ENCODE data around the gene ANKHD1.

GRCh38 chr5:140565024-140565779 is 163.6 kb downstream of the ANKHD1 start:
- TF ChIP-seq EZH2 (IDR thresholded peaks at IDR 0.05) (no peak), POLR2AphosphoS5 (IDR thresholded peaks at IDR 0.05; ENCODE audit: borderline replicate concordance, low read depth, low read length) (no peak)

All from SK-N-MC (cell line).